Keratinocyte (primary cell): ENCODE results near the gene ZNF780B. TPM values are rescaled to one million over a fixed set of nuclear protein-coding genes. Genes with fewer than 3 reads are reported as not detected.

Experiments used
- DNase-seq: peaks from one replicate; pipeline ENCODE4 v3.0.0-alpha.2; 2011; ENCODE audit warnings: low read depth, missing footprints, low spot score
- FAIRE-seq: peaks from 2 replicates; lab custom pipeline; 2011; peaks lifted over from hg19 to GRCh38; lab: Jason Lieb, UNC
- H2AFZ ChIP-seq: 2 replicates; pipeline ENCODE4 v1.6.0; 2012; ENCODE audit warnings: low read length, control low read depth, inconsistent platforms; ENCODE audit not compliant: control insufficient read depth
- H3K27ac ChIP-seq: 2 replicates; pipeline ENCODE4 v1.5.1; 2011; ENCODE audit warnings: low read length; ENCODE audit not compliant: control insufficient read depth, insufficient read depth
- H3K27me3 ChIP-seq: 3 replicates; pipeline ENCODE4 v1.6.0; 2011; ENCODE audit warnings: low read length; ENCODE audit not compliant: control insufficient read depth, insufficient read depth; ENCODE audit errors: extremely low read depth
- H3K36me3 ChIP-seq, 2 experiments: 2 replicates in 1 of 2; 3 replicates in 1 of 2; pipeline ENCODE4 v1.5.1; 2011; ENCODE audit warnings: low read length in 2 of 2, mild to moderate bottlenecking in 1 of 2; ENCODE audit not compliant: control insufficient read depth in 2 of 2, insufficient read depth in 2 of 2; ENCODE audit errors: extremely low read depth in 1 of 2
- H3K4me1 ChIP-seq: 3 replicates; pipeline ENCODE4 v1.5.1; 2011; ENCODE audit warnings: low read length; ENCODE audit not compliant: control insufficient read depth, insufficient read depth; ENCODE audit errors: extremely low read depth
- H3K4me2 ChIP-seq: 3 replicates; pipeline ENCODE4 v1.6.0; 2011; ENCODE audit warnings: low read depth, low read length; ENCODE audit not compliant: control insufficient read depth, insufficient read depth; ENCODE audit errors: extremely low read depth
- H3K4me3 ChIP-seq, 3 experiments: fragments of 200-600 bp in 1 of 3; sonication (generic) in 1 of 3; 2 replicates in 2 of 3; 3 replicates in 1 of 3; pipeline ENCODE4 v1.5.1; 2011 to 2016; ENCODE audit warnings: low read length in 3 of 3, mild to moderate bottlenecking in 3 of 3, control low read depth in 2 of 3, inconsistent platforms in 1 of 3, low read depth in 1 of 3, mixed read lengths in 1 of 3, mixed run types in 1 of 3, moderate library complexity in 1 of 3; ENCODE audit not compliant: control insufficient read depth in 2 of 3, insufficient read depth in 2 of 3; ENCODE audit errors: extremely low read depth in 1 of 3
- H3K79me2 ChIP-seq: 2 replicates; pipeline ENCODE4 v1.6.0; 2012; ENCODE audit warnings: low read length; ENCODE audit not compliant: control insufficient read depth, insufficient read depth
- H3K9ac ChIP-seq: 3 replicates; pipeline ENCODE4 v1.6.0; 2011; ENCODE audit warnings: low read length; ENCODE audit not compliant: control insufficient read depth, insufficient read depth; ENCODE audit errors: extremely low read depth
- H3K9me1 ChIP-seq: 3 replicates; pipeline ENCODE4 v1.6.0; 2011; ENCODE audit warnings: low read length; ENCODE audit not compliant: control insufficient read depth, insufficient read depth; ENCODE audit errors: extremely low read depth
- H3K9me3 ChIP-seq: 2 replicates; pipeline ENCODE4 v1.5.1; 2012; ENCODE audit warnings: low read depth, low read length; ENCODE audit not compliant: control insufficient read depth
- H4K20me1 ChIP-seq: 3 replicates; pipeline ENCODE4 v1.6.0; 2011; ENCODE audit warnings: low read length; ENCODE audit not compliant: control insufficient read depth, insufficient read depth; ENCODE audit errors: extremely low read depth
- CTCF ChIP-seq, 3 experiments: IDR thresholded peaks in 1 of 3; conservative IDR thresholded peaks in 1 of 3; optimal IDR thresholded peaks in 1 of 3; 2 replicates in 2 of 3; 3 replicates in 1 of 3; pipeline versions ENCODE3 to v1.5.1; 2011; ENCODE audit warnings: low read length in 3 of 3, mild to moderate bottlenecking in 3 of 3, moderate library complexity in 2 of 3, control low read depth in 1 of 3, inconsistent platforms in 1 of 3; ENCODE audit not compliant: insufficient read depth in 2 of 3; ENCODE audit errors: extremely low read depth in 1 of 3
- EZH2 ChIP-seq: IDR thresholded peaks from one replicate; pipeline ENCODE4 v1.6.1; 2012; ENCODE audit warnings: inconsistent platforms, mild to moderate bottlenecking, low read length, moderate library complexity
- dilution Hi-C: fragments of 300-500 bp; cut with MboI; formaldehyde crosslinking; loops from one replicate; pipeline ENCODE4 v1.7.0; 2020; ENCODE audit warnings: low sequenced_read_pairs; ENCODE audit not compliant: extremely low pct_ligation_motif_present
- polyA plus RNA-seq, 5 experiments: library from polyadenylated mRNA; depleted of rRNA in 3 of 5; stranded (reverse) in 3 of 5; stranded (forward) in 1 of 5; unstranded in 1 of 5; fragments of >200 nt; gene quantifications; 1 replicate in 1 of 5; 2 replicates in 3 of 5; 3 replicates in 1 of 5; pipeline versions ENCODE4 v1.2.1 to v1.2.3, GENCODE V29; 2011 to 2012; ENCODE audit warnings: missing spikeins in 2 of 5, low read depth in 1 of 5, low replicate concordance in 1 of 5

Gene ZNF780B
- polyA plus RNA-seq, 1 donor (not counting 4 experiments of a cell fraction or from before 2014, with no cell fraction given): 8.3 TPM

DNA sequence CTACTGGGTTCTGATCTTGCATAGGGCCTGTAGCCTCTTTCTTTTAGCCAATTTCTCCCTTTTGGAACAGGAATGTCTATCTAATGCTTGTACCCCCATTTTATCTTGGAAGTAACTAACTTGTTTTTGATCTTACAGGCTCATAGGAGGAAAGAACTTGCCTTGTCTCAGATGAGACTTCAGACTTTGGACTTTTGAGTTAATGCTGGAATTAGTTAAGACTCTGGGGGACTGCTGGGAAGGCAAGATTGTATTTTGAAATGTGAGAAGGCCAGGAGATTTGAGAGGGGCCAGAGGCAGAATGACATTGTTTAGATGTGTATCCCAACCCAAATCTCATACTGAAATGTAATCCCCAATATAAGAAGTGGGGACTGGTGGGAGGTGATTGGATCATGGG is 61.7 kb downstream of the ZNF780B start:
- dilution Hi-C loops: no loop called here
- H3K36me3 ChIP-seq: no peaks in the 10 kb centered on the region
- peaks cover 9% of the 10 kb centered on the region for H3K79me2 ChIP-seq
- TF ChIP-seq EZH2 (no peak), CTCF (optimal IDR thresholded peaks at IDR 0.05 in 1 of 3, IDR thresholded peaks at IDR 0.05 in 1 of 3, conservative IDR thresholded peaks at IDR 0.05 in 1 of 3; ENCODE audit: extremely low read depth in 1 of 3, insufficient read depth in 2 of 3, low read length in 3 of 3) (no peak)
- DNase-seq (no peak), FAIRE-seq (no peak)
- H3K9me1 ChIP-seq: no peaks in the 10 kb centered on the region
- no peak overlapping the region for H3K4me2 ChIP-seq
- peaks cover 2% of the 10 kb centered on the region for H3K9me3 ChIP-seq
- H3K9ac ChIP-seq: no peak overlapping the region
- H3K4me1 ChIP-seq: peaks cover 18% of the 10 kb centered on the region
- H3K4me3 ChIP-seq: no peak overlapping the region
- no peaks in the 10 kb centered on the region for H3K27me3 ChIP-seq
- no peaks in the 10 kb centered on the region for H4K20me1 ChIP-seq
- no peak overlapping the region for H3K27ac ChIP-seq
- H2AFZ ChIP-seq: no peak overlapping the region

GRCh38 chr19:39993605-39994004 is 62.4 kb downstream of the ZNF780B start:
- dilution Hi-C loops: no loop called here

More at GRCh38 chr19:39993605-39994004, 62.4 kb downstream of the ZNF780B start:
- Histone ChIP-seq H3K79me2 (peaks cover 9% of the 10 kb centered on the region), H3K27ac (no peak overlapping the region), H3K9ac (no peak overlapping the region), H2AFZ (no peak overlapping the region), H4K20me1 (no peaks in the 10 kb centered on the region), H3K4me1 (peaks cover 17% of the 10 kb centered on the region), H3K4me2 (no peak overlapping the region), H3K4me3 (no peak overlapping the region), H3K36me3 (no peaks in the 10 kb centered on the region), H3K9me3 (peaks cover 2% of the 10 kb centered on the region), H3K27me3 (no peaks in the 10 kb centered on the region), H3K9me1 (no peaks in the 10 kb centered on the region)
- DNase-seq (no peak), FAIRE-seq (no peak)
- TF ChIP-seq CTCF (optimal IDR thresholded peaks at IDR 0.05 in 1 of 3, IDR thresholded peaks at IDR 0.05 in 1 of 3, conservative IDR thresholded peaks at IDR 0.05 in 1 of 3; ENCODE audit: extremely low read depth in 1 of 3, insufficient read depth in 2 of 3, low read length in 3 of 3) (no peak), EZH2 (no peak)
